Activated naive CD8-positive, alpha-beta T cell (primary cell): ENCODE data around the gene MICALL1.
"Not testable (repeated sequence)": the region's sequence is repeated elsewhere in the genome, so short reads cannot be mapped to it uniquely, and the experiment has no call there.

Source experiments
- H3K27ac Mint-ChIP-seq: one replicate; pipeline ENCODE4 v1.8.0; 2021; ENCODE audit warnings: mixed read lengths
- H3K27me3 Mint-ChIP-seq: one replicate; pipeline ENCODE4 v1.8.0; 2021; ENCODE audit warnings: mixed read lengths
- H3K36me3 Mint-ChIP-seq: one replicate; pipeline ENCODE4 v1.8.0; 2021; ENCODE audit warnings: mixed read lengths
- H3K4me1 Mint-ChIP-seq: one replicate; pipeline ENCODE4 v1.8.0; 2021; ENCODE audit warnings: low read depth, mixed read lengths
- H3K4me3 Mint-ChIP-seq: one replicate; pipeline ENCODE4 v1.8.0; 2021; ENCODE audit warnings: mild to moderate bottlenecking, mixed read lengths
- H3K9me3 Mint-ChIP-seq: one replicate; pipeline ENCODE4 v1.8.0; 2021; ENCODE audit warnings: low read depth, mixed read lengths

The MICALL1 gene

DNA sequence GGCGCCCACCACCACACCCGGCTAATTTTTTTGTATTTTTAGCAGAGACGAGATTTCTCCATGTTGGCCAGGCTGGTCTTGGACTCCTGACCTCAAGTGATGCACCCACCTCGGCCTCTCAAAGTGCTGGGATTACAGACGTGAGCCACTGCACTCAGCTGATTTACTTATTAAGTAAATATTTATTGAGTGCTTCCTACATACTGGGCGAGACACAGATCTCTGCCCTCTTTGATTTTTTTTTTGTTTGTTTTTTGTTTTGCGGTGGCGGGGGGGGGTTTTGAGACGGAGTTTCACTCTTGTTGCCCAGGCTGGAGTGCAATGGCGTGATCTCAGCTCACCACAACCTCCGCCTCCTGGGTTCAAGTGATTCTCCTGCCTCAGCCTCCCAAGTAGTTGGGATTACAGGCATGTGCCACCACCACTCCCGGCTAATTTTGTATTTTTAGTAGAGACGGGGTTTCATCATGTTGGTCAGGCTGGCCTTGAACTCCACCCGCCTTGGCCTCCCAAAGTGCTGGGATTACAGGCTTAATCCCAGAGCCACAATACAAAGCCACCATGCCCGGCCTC, 49.8 kb downstream of the MICALL1 start:
- H3K36me3 Mint-ChIP-seq, result peaks cover 14% of the 10 kb centered on the region
- peaks cover 41% of the 10 kb centered on the region for H3K4me1 Mint-ChIP-seq
- H3K27me3 Mint-ChIP-seq, H3K4me3 Mint-ChIP-seq, H3K27ac Mint-ChIP-seq, H3K9me3 Mint-ChIP-seq: not testable (repeated sequence)

DNA sequence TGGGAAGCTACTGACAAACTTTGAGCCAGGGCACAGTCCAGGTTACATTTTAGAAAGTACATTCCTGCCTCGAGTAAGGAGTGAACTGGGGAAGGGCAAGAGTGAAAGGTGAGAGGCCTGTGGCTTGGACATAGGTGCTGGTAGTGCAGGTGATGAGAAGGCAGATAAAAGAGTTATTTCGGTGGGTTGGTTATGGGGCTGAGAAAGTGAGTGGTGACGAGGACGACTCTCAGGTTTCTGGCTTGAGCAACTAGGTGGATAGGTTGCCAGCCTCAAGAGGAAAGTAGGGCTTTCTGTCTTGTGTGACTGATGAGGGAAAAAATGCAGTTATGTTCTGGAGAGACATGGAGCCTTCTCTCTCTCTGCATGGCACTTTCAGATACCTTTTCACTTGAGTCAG, 51.1 kb downstream of the MICALL1 start:
- Mint-ChIP-seq H3K27ac (no peak overlapping the region), H3K27me3 (peaks cover 6% of the 10 kb centered on the region), H3K4me1 (peaks cover 41% of the 10 kb centered on the region), H3K4me3 (no peak overlapping the region), H3K36me3 (peaks cover 20% of the 10 kb centered on the region), H3K9me3 (no peaks in the 10 kb centered on the region)

DNA sequence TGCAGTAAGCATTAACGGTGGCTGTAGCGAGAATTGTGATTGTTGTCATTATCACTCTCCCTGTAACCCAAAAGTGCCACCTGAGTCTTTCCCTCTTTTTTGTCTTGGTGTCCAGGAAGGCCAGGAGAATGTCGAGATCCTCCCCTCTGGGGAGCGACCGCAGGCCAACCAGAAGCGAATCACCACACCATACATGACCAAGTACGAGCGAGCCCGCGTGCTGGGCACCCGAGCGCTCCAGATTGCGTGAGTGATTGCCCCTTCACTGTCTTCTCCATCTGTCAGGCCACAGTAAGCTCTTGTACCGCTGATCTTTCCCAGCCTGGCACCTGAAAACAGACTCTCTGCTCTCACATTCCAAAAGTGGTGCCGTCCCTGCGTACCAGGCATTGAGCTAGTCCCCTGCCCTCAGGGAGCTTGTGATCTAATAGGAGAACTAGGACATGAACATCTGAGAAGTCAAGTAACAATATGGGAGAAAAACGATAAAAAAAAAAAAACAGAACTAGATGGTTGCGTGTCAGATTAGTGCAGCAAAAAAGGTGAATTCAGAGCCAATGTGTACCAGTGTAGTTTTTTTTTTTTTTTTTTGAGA, 53.2 kb downstream of the MICALL1 start:
- Mint-ChIP-seq H3K4me3 (no peak overlapping the region), H3K9me3 (no peaks in the 10 kb centered on the region), H3K36me3 (peaks cover 20% of the 10 kb centered on the region), H3K27me3 (no peaks in the 10 kb centered on the region), H3K4me1 (peaks cover 31% of the 10 kb centered on the region), H3K27ac (no peak overlapping the region)

DNA sequence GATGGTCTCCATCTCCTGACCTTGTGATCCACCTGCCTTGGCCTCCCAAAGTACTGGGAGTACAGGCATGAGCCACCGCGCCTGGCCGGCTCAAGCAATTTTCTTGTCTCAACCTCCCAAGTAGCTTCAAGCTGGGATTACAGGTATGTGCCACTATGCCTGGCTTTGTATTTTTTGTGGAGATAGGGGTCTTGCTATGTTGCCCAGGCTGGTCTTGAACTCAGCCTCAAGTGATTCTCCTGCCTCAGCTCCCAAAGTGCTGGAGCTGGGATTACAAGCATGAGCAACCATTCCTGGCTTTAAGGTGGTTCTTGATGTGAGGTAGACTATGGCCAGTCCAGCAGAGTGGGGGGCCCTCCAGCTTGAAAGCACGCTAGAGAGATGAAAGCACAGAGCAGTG, 55.0 kb downstream of the MICALL1 start:
- Mint-ChIP-seq H3K9me3 (no peaks in the 10 kb centered on the region), H3K4me1 (peaks cover 23% of the 10 kb centered on the region), H3K36me3 (peaks cover 23% of the 10 kb centered on the region), H3K4me3 (no peak overlapping the region), H3K27me3 (no peaks in the 10 kb centered on the region), H3K27ac (no peak overlapping the region)

DNA sequence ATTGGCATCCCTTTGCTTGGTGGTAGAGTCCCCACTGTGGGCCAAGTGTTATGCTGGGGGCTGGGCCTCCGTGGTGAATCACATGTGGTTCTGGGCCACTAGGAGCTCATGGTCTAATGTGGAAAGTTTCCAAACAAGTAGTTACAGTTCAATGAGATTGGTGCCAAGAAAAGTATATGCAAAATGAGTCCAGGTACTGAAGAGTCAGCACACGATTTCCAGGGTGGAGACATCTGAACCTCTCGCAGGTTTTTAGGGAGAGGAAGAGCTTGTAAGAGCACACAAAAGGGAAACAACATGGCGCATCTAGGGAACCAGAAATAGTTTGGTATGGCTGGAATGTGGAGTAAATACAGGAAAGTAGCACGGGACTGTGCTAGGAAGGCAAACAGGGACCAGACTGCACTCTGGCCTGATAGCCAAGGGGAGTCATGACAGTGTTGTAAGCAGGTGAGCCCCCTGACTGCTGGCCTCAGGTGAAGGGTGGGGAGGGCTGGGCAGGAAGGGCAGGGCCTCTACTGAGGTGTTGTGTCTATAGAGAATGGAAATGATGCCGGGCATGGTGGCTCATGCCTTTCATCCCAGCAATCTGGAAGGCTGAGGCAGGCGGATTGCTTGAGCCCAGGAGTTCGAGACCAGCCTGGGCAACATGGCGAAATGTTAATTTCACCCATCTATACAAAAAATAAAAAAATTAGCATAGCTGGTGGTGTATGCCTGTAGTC, 60.0 kb downstream of the MICALL1 start:
- Mint-ChIP-seq H3K9me3 (no peaks in the 10 kb centered on the region), H3K36me3 (peaks cover 13% of the 10 kb centered on the region), H3K27me3 (no peaks in the 10 kb centered on the region), H3K4me3 (no peak overlapping the region), H3K4me1 (peaks cover 3% of the 10 kb centered on the region), H3K27ac (no peak overlapping the region)

DNA sequence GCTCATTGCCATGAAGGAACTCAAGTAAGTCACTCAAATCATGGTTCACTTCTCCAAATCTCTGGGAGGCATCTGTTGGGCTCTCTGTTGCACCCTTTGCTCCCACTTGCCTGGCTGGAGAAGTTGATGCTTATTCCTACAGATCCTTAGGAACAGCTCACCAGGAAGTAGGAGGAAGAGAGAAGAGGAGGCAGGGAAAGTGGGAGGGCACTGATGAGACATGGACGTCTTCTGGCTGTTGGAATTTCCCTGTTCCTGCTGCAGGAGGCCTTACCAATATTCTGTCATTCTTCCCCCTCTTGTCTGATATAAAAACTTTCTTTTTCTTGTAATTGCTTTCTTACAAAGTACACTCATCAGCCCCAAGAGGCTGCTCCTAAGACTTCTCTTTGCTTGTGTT, 61.0 kb downstream of the MICALL1 start:
- no peaks in the 10 kb centered on the region for H3K9me3 Mint-ChIP-seq
- peaks cover 3% of the 10 kb centered on the region for H3K4me1 Mint-ChIP-seq
- H3K27ac Mint-ChIP-seq, result no peak overlapping the region
- no peaks in the 10 kb centered on the region for H3K27me3 Mint-ChIP-seq
- no peak overlapping the region for H3K4me3 Mint-ChIP-seq
- H3K36me3 Mint-ChIP-seq, result peaks cover 7% of the 10 kb centered on the region

DNA sequence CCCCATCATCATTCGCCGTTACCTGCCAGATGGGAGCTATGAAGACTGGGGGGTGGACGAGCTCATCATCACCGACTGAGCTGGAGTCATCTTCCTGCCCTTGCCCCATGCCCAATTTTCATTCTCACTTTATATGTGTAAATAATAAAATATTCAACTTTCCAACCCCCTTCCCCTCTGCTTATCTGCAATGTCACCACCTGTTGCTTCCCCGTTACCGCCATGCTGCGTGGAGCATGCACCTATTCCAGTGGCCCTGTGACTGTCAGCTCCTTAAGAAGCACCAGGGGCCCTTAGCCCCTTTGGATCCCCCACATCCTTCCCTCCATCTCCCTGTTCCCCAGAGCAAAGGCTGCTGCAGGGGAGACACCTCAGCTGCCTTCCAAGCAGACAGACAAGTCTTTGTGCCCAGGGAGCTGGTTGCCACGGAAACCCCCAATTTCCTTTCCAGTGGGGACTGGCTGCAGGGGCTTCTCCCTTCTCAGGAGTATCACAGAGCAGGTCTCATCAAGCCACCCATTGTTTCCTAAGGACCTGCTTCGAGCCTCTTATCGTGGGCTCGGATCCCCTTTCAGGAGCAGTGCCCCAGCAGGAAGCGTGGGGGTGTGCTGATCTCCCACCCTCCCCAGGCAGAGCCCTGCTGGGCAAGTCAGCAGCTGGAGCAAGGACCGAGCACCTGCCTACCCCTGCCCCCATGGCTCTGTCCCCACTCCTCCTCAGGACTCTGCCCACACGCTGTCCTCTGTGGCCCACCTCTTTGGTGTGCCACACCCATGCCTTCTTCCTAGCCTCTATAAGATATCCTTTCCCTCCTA, 61.7 kb downstream of the MICALL1 start:
- H3K9me3 Mint-ChIP-seq, result no peaks in the 10 kb centered on the region
- H3K4me3 Mint-ChIP-seq, result no peak overlapping the region
- H3K4me1 Mint-ChIP-seq, result peaks cover 3% of the 10 kb centered on the region
- no peaks in the 10 kb centered on the region for H3K27me3 Mint-ChIP-seq
- H3K27ac Mint-ChIP-seq, result no peak overlapping the region
- peaks cover 6% of the 10 kb centered on the region for H3K36me3 Mint-ChIP-seq

DNA sequence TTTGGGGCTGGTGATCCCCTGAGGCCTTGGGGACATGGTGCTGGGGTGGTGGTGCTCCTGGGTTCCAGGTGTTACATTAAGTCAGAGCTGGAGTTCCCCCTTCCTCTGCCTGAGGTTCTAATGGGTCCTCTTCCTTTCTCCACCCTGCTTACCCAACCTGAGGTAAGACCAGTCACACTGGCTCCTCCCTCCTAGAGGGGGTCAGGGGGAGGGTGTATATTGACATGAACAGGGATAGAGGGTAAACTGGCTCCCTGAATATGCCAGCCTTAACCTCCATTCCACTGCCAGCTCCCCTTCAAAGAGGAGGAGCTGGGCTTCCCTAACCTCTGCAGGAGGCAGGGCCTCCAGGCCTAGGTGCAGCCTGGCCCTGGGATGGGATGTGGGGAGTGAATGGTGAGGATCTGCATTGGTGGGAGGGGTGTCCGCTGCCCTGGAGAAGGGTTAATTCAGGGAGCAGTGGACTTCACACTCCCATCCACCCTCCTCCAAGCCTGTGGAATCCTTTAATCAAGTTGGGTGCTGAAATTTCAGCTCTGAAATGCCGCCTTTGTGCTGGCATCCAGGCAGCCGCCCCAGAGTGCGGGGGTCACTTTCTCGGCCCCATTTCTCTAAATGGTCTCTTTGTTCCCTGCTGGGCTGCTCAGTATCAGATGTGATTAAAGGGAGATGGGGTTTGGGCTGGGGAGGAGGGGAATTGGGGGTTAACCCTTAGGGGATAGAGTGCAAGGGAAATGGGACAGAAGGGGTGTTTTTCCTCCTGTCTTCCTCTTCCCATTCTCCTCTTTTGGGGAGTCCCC, 62.6 kb downstream of the MICALL1 start:
- Mint-ChIP-seq H3K36me3 (peaks cover 6% of the 10 kb centered on the region), H3K27me3 (no peaks in the 10 kb centered on the region), H3K4me1 (peaks cover 3% of the 10 kb centered on the region), H3K4me3 (no peak overlapping the region), H3K9me3 (no peaks in the 10 kb centered on the region), H3K27ac (no peak overlapping the region)

DNA sequence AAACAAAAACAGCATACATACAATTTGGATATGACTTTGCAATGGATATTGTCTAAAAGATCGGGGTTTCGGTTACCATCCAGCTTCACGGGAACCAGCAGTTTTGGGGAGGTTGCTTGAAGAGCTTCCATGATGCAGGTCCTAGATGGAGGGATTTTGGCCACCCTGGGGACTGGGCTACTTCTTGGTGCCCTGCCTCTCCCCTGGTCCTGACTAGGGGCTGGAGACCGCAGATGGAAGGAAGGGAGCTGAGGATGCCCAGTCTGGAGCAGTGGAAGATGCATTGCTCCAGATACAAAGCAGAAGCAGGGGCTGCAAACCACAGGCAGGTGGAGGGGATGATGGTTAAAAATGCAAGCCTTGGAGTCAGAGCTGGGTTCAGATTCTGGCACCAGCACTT, 64.8 kb downstream of the MICALL1 start:
- H3K4me3 Mint-ChIP-seq, result no peak overlapping the region
- no peaks in the 10 kb centered on the region for H3K27me3 Mint-ChIP-seq
- peaks cover 2% of the 10 kb centered on the region for H3K4me1 Mint-ChIP-seq
- H3K36me3 Mint-ChIP-seq, result peaks cover 10% of the 10 kb centered on the region
- H3K27ac Mint-ChIP-seq, result no peak overlapping the region
- no peaks in the 10 kb centered on the region for H3K9me3 Mint-ChIP-seq

DNA sequence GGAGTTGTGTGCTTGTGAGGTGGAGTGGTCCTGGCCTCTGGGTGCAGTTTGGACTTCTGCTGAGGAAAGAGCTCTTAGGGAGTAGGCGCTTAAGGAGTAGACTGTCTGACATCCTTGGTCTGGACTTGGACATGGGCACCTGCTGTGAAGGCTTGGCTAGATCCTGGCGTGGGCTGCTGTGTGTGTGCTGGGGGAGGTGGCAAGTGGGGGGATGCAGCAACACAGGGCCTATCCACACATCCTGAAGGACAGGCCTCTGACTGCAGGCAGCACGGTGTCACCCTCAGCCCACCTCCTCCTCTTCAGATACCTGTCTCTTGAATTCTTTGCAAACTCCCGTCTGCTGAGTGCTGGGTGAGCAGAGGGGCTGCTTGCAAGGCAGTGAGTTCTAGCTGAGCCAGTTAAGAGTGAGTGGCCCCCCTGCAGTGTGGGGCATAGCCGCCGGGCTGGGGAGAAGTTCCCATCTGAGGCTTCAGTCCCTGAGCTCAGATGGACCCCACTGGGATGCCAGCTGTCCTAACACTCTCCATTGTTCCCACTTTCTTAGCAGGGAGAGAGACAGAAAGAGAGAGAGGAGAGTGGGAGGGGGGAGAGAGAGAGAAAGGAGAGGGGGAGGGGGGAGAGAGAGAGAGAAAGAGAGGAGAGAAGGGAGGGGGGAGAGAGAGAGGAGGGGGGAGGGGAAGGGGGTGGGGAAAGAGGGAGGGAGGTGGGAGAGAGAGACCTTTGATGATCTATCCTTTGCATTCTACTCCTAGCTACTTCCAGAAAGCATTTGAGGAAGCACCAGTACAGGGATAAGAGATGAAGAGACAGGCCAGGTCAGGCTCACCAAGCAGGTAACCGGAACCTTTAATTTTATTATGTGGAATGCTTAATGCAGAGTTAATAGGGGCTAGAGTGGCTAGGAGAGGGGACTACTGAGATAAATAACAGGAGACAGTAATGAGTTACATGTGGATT, 65.7 kb downstream of the MICALL1 start:
- Mint-ChIP-seq H3K36me3 (peaks cover 7% of the 10 kb centered on the region), H3K4me3 (no peak overlapping the region), H3K27ac (no peak overlapping the region), H3K27me3 (no peaks in the 10 kb centered on the region), H3K9me3 (no peaks in the 10 kb centered on the region), H3K4me1 (peaks cover 2% of the 10 kb centered on the region)

DNA sequence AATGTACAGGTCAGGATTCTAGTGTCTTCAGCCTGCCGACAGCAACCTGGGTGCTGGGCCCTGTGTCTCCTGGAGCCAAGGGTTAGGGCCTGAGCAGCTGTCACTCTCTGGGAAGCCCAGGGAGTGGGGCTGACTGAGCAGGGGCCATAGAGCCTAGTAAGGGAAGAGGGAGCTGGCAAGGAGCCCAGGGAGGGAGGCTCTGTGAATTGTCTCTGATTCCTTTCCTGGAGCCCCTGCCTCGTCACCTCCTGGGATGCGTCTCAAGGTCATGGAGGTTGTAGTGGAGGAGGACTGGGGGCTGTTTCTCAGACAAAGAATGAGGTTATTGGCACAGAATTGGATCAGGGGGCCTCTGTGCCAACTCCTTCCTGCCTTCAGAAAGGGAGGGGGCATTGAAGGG, 66.4 kb downstream of the MICALL1 start:
- no peak overlapping the region for H3K27ac Mint-ChIP-seq
- no peaks in the 10 kb centered on the region for H3K9me3 Mint-ChIP-seq
- H3K4me1 Mint-ChIP-seq, result peaks cover 2% of the 10 kb centered on the region
- H3K36me3 Mint-ChIP-seq, result peaks cover 4% of the 10 kb centered on the region
- no peaks in the 10 kb centered on the region for H3K27me3 Mint-ChIP-seq
- H3K4me3 Mint-ChIP-seq, result no peak overlapping the region

DNA sequence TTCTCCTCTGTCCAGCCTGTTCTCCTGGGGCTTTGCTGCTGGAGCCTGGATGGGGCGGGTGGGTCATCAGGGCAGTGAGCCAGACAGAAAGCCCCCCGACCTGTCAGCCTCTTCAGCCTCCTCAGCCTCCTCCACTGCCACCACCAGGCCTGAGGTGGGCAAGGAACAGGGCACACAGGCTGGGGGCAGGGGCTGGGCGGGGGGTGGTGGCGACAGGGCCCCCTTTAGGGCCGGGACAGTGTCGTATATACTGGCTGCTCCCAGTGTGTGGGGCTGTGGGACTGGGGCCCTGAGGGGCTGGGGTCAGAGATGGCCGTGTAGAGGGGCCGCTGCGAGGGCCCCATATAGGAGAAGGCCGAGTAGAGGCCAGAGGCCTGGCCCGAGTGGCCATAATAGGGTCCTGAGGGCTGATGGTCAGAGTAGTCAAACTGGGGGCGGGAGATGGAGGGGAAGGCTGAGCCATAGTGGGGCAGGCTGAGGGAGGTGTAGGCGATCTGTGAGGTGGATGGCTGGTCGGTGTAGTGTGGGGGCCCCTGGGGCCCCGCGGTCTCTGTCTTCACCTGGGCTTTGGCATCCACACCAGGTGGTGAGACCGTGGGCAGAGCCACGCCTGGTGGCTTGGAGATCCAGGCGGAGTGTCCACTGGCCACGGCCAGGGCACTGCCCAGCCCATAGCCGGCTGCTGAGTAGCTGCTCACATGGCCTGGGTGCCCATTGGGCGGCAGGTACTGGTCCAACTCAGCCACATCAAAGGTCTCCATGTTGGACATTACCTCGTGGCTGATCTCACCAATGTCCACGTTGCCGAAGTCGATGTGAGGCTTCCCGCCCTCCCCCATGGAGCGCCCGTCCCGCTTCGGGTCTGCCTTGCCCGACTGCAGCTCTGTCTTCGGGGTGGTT, 67.4 kb downstream of the MICALL1 start:
- H3K36me3 Mint-ChIP-seq, result peaks cover 4% of the 10 kb centered on the region
- no peaks in the 10 kb centered on the region for H3K27me3 Mint-ChIP-seq
- no peak overlapping the region for H3K27ac Mint-ChIP-seq

DNA sequence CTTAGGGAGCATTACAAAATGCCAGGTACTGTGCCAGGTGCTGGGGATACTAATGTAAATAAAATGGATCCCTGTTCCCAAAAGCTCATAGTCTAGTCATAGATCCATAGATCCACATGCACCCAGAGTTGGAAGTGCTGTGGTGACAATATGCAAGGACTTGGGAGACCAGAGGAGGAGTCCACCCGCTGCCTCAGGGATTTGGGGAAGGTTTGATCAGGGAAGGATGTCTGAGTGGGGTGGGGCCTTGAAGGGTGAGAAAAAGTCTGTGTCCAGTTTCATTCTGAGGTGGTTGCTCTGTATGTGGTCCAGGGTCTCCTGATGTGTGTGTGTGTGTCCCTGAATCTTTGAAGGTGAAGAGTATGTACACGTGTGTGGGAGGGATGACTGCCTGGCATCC, 69.1 kb downstream of the MICALL1 start:
- Mint-ChIP-seq H3K36me3 (peaks cover 4% of the 10 kb centered on the region), H3K4me3 (no peak overlapping the region)

More for the DNA sequence above, 67.4 kb downstream of the MICALL1 start:
- Mint-ChIP-seq H3K4me1 (peaks cover 2% of the 10 kb centered on the region), H3K9me3 (no peaks in the 10 kb centered on the region), H3K4me3 (no peak overlapping the region)

More for the DNA sequence above, 69.1 kb downstream of the MICALL1 start:
- H3K9me3 Mint-ChIP-seq, result no peaks in the 10 kb centered on the region
- H3K27me3 Mint-ChIP-seq, result no peaks in the 10 kb centered on the region
- peaks cover 2% of the 10 kb centered on the region for H3K4me1 Mint-ChIP-seq
- no peak overlapping the region for H3K27ac Mint-ChIP-seq
